Urothelium cell line (cell line): ENCODE measurements around the gene TTYH2.

Experiments used
- DNase-seq: peaks from one replicate; pipeline ENCODE4 v3.0.0; 2011; ENCODE audit warnings: low spot score, mixed read lengths
- FAIRE-seq: peaks from 2 replicates; lab custom pipeline; 2011; peaks lifted over from hg19 to GRCh38; lab: Jason Lieb, UNC

The TTYH2 gene

GRCh38 chr17:74192950-74193781, 20.2 kb upstream of the TTYH2 start:
- FAIRE-seq (no peak), DNase-seq (no peak)

- FAIRE-seq (no peak), DNase-seq (no peak)
Measured at GRCh38 chr17:74194682-74195081, 18.7 kb upstream of the TTYH2 start.

DNA sequence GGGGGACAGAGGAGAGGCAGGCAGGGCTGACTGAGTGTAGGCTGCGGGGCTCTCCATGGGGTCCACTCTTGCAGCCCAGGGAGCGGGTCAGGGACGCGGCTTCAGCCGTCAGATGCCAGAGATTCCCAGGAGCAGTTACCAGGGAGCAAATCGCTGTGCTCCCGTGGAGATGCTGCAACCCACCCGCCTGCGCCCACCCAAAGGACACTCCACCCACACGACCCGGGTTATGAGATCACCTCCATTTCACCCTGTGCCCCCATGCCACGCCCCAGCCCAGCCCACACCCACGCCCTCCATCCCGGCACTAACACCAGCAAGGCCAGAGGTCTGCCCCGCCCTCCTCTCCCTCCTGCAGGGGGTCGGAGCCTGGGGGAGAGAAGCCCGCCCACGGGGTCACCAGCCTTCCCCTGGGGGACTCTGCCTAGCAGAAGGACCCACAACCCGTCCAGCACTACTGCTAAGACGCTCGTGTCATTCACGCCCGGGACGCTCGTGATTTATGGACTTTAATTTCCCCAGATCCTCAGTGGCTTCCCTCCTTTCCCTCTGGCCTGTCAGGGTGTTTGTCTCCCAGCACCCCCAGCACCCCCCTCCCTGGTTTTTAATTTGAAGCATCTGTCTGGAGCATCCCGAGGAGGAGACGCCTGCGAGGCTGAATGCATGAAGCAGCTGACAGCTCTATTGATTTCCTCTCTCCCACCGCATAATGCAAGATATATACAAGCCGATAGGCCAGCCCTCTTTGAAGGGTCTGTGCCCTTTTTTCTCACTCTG, 16.6 kb upstream of the TTYH2 start:
- DNase-seq (no peak), FAIRE-seq (no peak)

GRCh38 chr17:74197801-74198200, 15.6 kb upstream of the TTYH2 start:
- no peak for DNase-seq
- FAIRE-seq = no peak

DNA sequence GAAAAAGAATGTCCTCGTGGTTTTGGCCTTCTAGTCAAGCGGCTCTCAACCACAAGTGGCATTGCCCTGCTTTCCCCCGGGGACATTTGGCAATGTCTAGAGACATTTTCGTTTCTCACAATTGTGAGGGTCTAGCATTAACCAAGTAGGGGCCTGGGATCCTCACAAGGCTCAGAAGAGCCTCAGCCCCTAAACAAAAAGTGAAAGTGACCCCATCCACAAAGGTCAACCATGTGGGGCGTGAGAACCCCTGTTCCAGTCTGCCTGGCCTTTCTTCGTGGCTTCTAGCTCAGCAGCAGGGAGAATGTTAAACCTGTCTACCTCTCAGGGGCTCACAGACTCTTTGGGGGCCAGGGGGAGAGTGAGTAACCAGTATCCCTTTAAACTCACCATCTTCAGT, 14.7 kb upstream of the TTYH2 start:
- FAIRE-seq (no peak), DNase-seq (no peak)

GRCh38 chr17:74199306-74200092, 13.9 kb upstream of the TTYH2 start:
- peak; percentile 91 for FAIRE-seq
- DNase-seq = peak; percentile 92

DNA sequence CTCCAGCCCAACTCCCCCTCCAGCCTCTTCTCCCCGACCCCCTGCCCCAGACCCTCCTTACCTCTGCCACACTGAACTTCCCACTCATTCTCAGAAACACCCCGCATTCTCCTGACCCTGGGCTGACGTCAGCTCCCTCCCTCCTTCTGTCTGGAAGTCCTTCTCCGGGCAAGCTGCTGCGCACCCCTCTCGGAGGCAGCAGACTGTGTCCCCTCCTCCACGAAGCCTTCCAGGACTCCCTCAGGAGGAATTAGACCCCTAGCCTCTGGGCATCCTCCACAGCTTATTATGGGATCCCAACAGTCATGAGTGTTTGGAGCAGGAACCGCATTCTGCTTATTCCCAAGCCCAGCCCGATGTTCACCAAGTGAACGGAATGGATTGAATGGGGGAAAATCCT, 13.3 kb upstream of the TTYH2 start:
- FAIRE-seq (no peak), DNase-seq (no peak)

- DNase-seq (no peak), FAIRE-seq (peak; percentile 83)
Measured at GRCh38 chr17:74201250-74201649, 12.1 kb upstream of the TTYH2 start.

DNA sequence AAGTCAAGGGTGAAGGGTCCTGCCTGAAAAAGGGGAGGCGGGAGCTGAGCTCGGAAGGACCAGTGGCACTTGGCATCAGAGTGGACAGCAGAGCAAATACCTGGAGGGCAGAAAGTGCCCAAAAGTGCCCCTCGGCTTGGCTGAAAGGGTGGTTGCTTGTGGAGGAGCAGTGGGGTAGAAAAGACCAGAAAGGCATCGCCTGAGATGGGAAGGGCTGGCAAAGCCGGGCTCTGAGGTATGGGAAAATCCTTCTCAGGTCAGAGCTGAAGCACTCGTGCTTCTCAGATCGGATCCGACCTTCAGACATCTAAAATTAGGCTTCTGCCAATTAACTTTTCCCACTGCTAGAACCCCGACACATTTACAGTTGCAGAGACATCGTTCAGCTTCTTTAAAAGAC, 11.4 kb upstream of the TTYH2 start:
- no peak for DNase-seq
- no peak for FAIRE-seq

- DNase-seq (peak; percentile 29), FAIRE-seq (no peak)
Measured at GRCh38 chr17:74202938-74203337, 10.4 kb upstream of the TTYH2 start.

GRCh38 chr17:74203439-74204240, 9.7 kb upstream of the TTYH2 start, which contains the start of gene RPL38:
Gene RPL38, plus strand, starts transcription at chr17:74203678. Its CDS starts 278 bp downstream, at chr17:74203956.
- FAIRE-seq (peak; percentile 90), DNase-seq (peak; percentile 95)

DNA sequence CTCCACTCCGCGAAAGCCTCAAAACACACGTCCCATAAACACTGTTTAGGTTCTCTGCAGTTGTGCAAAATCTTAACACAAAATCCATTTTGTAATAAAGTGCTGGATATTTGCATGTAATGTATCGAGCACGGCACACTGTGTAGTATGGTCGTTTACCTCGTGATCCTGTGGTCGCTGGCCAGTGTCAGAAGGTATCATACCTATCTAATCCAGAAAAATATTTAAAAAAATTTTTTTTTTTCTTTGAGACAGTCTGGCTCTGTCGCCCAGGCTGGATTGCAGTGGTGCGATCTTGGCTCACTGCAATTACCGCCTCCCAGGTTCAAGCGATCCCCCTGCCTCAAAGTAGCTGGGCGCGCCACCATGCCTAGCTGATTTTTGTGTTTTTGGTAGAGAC, 8.9 kb upstream of the TTYH2 start:
- DNase-seq = no peak
- peak; percentile 13 for FAIRE-seq

DNA sequence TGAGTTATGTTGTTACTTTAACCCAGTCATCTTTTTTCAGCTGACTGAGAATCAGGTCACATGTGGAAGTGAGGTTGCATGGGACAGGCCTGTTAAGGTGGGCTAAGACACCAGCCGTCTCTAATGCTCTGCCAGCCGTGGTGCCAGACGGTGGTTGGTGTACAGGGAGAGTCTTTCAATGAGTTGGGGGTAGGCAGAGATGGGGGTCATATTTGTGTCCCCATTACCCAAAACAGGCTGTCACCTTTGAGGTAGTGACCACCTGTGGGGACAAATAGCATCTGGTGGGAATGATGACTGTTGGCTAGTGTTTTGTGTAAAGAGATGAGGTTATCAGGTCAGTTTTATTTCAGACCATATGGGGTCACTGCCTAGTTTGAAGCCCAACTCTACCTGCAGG, 8.1 kb upstream of the TTYH2 start:
- FAIRE-seq (peak; percentile 55), DNase-seq (no peak)

DNA sequence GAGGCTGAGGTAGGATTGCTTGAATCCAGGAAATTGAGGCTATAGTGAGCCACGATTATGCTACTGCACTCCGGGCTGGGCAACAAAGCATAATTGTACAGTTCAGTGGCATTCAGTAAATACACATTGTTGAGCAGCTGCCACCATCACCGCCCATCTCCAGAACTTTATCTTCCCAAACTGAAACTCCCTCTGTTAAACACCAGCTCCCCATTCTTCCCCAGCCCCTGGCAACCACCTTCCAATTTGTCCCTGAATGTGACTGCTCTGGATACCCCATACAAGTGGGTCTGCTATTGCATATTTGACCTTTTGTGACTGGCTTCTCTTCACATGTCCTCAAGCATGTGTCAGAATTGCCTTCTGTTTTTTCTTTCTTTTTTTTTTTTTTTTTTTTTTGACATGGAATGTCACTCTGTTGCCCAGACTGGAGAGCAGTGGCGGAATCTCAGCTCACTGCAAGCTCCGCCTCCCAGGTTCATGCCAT, 7.0 kb upstream of the TTYH2 start:
- no peak for FAIRE-seq
- DNase-seq = no peak

DNA sequence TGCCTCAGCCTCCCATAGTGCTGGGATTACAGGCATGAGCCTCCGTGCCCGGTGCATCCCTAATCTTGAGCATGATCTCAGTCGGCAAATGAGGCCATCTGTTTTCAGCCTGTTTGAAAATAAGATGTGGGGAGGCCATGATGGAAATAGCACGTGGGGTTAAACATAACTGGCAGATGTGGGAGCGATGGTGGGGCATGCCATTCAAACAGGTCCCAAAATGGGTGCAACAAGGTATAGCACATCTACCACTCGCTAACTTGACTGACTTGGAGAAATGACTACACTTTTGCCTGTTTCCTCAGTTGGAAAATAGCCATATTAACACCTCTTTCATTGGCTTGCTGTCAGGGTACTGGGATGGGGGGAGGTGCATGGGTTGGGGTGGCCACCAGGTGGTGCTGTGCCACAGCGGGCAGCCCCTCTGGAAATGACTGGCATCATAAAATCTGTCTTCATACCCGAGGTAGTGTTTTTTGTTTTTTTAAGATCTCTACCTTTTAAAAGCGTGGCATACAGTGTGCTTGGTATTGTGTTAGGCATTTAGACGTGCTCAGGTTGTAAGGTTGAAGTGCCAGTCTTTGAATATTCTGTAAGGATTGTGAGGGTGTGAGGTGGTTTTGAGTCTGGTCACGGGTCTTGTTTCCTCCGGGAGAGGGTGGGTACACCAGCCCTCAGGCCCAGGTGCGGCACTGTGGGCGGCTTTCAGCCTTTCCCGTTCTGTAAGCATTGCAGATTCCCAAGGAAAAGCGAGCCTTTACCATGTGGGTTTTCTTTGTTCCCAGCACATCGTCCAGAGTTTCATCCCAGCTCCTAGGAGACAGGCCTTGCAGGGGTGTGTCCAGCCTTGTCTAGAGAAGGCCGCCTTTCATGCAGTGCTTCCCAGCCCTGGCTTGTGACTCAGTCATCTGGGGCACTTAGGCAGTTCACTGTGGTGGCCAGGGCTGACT, 2.9 kb upstream of the TTYH2 start:
- DNase-seq = peak; percentile 89
- FAIRE-seq = peak; percentile 95

DNA sequence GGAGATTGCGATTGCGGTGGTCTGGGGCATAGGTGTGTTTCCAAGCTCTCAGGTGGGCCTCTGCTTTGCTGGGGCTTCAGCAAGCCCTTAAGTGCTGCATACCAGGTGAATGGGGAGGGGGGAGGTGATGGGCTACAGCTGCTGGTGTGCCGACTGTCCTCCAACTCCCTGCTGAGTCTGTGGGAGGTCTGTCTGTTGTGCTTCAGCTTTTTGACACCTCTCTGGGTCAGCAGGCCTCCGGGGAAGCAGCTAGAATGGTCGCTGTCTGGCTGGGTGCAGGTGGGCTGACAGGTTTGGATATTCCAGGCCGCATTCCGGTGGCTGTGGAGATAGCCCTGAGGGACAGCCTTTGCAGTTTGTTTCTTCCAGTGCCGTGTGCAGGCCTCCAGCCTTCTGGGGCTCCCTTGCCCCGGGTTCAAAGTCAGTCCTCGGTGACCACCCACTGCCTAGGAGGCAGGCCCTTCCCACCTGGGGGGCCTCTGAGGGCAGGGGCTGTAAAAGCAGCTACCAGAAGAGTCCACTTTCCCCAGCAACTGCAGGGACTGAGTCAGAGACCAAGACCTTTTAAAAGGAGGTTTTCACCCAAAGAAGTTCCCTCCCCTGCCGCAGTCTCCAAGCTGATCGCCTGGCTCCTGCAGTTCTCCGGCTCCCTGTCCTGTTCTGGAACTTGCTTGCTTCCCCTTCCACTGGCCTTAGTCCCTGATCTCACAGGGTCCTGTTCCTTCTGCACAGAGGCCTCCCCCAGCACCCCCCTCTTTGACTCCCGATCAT, 2.0 kb upstream of the TTYH2 start:
- DNase-seq = no peak
- no peak for FAIRE-seq

DNA sequence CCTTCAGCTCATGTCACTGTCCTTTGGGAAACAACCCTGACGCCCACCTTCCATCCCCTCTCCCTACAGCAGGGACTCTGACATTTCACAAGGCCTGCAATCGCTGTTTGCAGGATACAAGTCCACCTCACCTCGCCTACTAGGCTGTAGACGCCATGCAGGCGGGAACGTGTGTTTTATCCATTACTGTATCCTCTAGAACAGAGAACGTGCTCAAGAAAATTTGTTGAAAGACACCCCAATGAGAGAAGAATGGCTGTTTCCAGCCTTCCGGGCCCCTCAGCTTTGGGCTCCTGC, 1.5 kb upstream of the TTYH2 start:
- FAIRE-seq = no peak
- DNase-seq = no peak

- DNase-seq = no peak
- no peak for FAIRE-seq
Measured at GRCh38 chr17:74212209-74212912, 1.0 kb upstream of the TTYH2 start.
